H1 (cell line): Measurements from ENCODE around the gene WNT11. TPM values are rescaled to one million over a fixed set of nuclear protein-coding genes. Genes with fewer than 3 reads are reported as not detected.

ENCODE experiments used
- CTBP2 ChIP-seq: IDR thresholded peaks from 2 replicates; pipeline ENCODE4 v1.7.0; 2011; ENCODE audit warnings: borderline replicate concordance, mild to moderate bottlenecking, moderate library complexity, mixed read lengths, low read length; ENCODE audit not compliant: insufficient read depth, insufficient read length
- polyA plus RNA-seq, 7 experiments: library from polyadenylated mRNA; depleted of rRNA in 3 of 7; stranded (reverse) in 5 of 7; unstranded in 2 of 7; fragments of >200 nt in 5 of 7; fragments of 200-250 nt in 2 of 7; gene quantifications; 1 replicate in 5 of 7; 2 replicates in 1 of 7; 4 replicates in 1 of 7; pipeline versions ENCODE4 v1.2.1 to v1.2.3, GENCODE V29; 2011 to 2013; ENCODE audit warnings: missing spikeins in 2 of 7, mixed read lengths in 2 of 7
- total RNA-seq: library from RNA; stranded (reverse); fragmentation: NEBNext Ultra II Directional; extraction: Animal tissue kit (Norgen Biotek cat#: 25700); gene quantifications from 2 replicates; pipeline ENCODE4 v1.2.1, GENCODE V29; 2021

WNT11 gene
- total and polyA plus RNA-seq, 2 of the 8 experiments (the other 6 are each of a cell fraction or from before 2014, with no cell fraction given) = 0.11 to 0.45 TPM

DNA sequence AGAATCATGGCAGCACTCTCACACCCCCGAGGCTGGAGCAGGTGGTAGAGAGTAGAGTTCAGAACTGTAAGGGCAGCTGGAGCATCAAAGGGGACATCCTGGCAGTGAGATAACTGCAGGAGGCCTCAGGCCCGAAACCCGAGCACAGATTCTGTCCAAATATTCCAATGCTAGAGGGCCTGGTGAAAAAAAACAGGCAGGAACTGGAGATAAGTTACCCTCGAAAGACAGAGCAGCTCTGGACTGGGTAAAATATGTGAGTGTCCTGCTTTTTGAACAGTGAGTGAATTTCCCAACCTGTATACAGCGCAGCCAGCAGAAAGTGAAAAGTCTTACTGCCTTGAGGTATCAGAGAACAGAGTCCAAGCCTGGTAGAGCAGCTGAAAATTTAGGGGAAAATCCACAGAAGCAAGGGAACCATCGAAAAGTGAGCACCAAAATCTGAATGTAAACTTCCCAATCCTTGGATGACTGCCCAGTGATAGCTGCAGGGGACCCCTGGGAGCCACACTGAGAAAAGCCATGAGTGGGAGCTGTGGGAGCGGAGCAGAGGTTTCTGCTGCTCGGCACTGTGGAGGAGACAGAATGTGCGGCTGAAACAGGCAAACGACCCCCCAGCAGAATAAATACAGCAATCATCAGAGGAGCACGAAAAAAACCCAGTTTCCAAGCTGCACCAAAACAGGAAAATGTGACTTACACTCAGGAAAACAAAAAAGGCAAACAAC, 50.6 kb downstream of the WNT11 start (continued):
- no peak for TF ChIP-seq CTBP2
